Kidney tubule cell (primary cell): ENCODE data around the gene AGMAT.

Experiments used
- DNase-seq: peaks from one replicate; pipeline ENCODE4 v3.0.0-alpha.2; 2018; ENCODE audit warnings: low spot score

The AGMAT gene

GRCh38 chr1:15524283-15525049 is 60.4 kb downstream of the AGMAT start:
- peak; percentile 98 for DNase-seq

GRCh38 chr1:15524021-15524282 is 60.9 kb downstream of the AGMAT start, which contains the start of gene CASP9:
Gene CASP9, minus strand, starts transcription at chr1:15524215. Its CDS starts 15 bp downstream, at chr1:15524200.
- DNase-seq = no peak

GRCh38 chr1:15523104-15524020 is 61.5 kb downstream of the AGMAT start:
- DNase-seq = no peak

- DNase-seq = no peak
Measured at GRCh38 chr1:15522551-15522950, 62.3 kb downstream of the AGMAT start.
